Adrenal gland (tissue), 5 donors: ENCODE results near the gene CCIN.

ENCODE experiments used
- POLR2A ChIP-seq, 2 donors: fragments of 450-650 bp; IDR thresholded peaks; one replicate each; pipeline ENCODE4 v1.6.1; 2017; ENCODE audit warnings: antibody characterized with exemption in 2 of 2, mild to moderate bottlenecking in 2 of 2, moderate library complexity in 1 of 2
- TF ChIP-seq, protein P1 (sequence below), 6 experiments: fragments of 450-650 bp in 4 of 6; fragments of 200-600 bp in 2 of 6; sonication (generic) in 1 of 6; IDR thresholded peaks; 1 replicate in 5 of 6; 2 replicates in 1 of 6; pipeline versions ENCODE4 v1.5.1 to v1.8.0; 2016 to 2021; ENCODE audit warnings: antibody characterized with exemption in 6 of 6, mild to moderate bottlenecking in 2 of 6, moderate library complexity in 1 of 6
- donor health status: DM: no; HTN: no; CAD: no.

DNA sequence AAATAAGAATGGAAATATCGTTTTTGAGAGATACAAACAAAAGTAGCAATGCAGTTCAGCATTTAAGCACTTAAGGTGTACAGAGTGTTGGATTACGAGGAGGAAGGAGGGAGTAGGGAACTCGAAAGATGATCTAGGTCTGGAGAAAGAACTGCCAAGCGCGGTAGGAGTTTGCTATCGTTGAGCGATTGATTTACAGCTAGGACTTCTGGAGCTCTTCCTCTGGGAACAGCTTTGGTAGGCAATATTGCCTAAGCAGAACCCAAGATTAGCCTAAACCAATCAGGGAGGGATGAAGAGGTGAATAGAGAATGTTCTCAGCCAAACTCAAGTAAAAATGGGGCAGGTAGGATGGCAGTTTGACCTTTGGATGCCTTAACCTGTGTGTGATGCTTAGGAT, 22.5 kb downstream of the CCIN start:
- TF ChIP-seq, protein P1, sequence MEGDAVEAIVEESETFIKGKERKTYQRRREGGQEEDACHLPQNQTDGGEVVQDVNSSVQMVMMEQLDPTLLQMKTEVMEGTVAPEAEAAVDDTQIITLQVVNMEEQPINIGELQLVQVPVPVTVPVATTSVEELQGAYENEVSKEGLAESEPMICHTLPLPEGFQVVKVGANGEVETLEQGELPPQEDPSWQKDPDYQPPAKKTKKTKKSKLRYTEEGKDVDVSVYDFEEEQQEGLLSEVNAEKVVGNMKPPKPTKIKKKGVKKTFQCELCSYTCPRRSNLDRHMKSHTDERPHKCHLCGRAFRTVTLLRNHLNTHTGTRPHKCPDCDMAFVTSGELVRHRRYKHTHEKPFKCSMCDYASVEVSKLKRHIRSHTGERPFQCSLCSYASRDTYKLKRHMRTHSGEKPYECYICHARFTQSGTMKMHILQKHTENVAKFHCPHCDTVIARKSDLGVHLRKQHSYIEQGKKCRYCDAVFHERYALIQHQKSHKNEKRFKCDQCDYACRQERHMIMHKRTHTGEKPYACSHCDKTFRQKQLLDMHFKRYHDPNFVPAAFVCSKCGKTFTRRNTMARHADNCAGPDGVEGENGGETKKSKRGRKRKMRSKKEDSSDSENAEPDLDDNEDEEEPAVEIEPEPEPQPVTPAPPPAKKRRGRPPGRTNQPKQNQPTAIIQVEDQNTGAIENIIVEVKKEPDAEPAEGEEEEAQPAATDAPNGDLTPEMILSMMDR (IDR thresholded peaks at IDR 0.05), result no peak
- no peak for TF ChIP-seq POLR2A (IDR thresholded peaks at IDR 0.05)
